HG02970 (cell line): Measurements from ENCODE around the gene SPATS1.
"Not testable (repeated sequence)": the region's sequence is repeated elsewhere in the genome, so short reads cannot be mapped to it uniquely, and the experiment has no call there.

Experiments
- ATAC-seq: cut with Tn5 transposase; IDR thresholded peaks from one replicate; pipeline ENCODE4 v1.9.1; 2021; ENCODE audit warnings: mild to moderate bottlenecking, moderate library complexity, moderate number of reproducible peaks; ENCODE audit not compliant: unreplicated experiment, low FRiP score

Gene SPATS1

GRCh38 chr6:44339763-44340625 lies 2.5 kb upstream of the SPATS1 start:
- no peak for ATAC-seq

DNA sequence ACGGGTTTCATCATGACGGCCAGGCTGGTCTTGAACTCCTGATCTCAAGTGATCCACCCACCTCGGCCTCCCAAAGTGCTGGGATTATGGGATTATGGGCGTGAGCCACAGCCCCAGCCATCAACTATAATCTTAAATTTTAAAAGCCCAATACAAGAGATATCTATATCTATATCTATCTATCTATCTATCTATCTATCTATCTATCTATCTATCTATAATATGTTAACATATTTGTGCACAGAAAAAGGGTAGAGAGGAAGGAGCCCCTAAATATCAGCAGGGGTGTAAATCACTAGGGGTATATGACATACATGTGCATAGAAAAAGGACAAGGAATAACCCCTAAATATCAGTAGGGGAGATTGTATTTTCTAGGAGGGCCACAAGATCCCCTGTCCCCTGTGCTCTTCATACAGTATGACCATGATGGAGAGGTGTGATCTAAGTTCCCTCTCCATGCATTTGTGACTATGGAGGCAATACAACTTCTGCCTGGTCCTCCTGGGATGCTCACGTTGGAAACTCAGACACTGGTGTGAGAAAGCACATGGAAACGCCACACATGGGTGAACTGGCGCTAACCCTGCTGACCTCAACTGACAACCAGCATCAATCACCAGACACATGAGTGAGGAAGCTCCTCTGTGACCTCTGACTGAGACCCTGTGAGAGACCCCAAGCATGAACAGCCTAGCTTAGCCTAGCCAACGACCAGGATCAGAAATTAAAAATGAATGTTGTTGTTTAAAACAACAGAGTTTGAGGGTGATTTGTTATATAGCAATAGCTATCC lies 1.2 kb upstream of the SPATS1 start:
- no peak for ATAC-seq

DNA sequence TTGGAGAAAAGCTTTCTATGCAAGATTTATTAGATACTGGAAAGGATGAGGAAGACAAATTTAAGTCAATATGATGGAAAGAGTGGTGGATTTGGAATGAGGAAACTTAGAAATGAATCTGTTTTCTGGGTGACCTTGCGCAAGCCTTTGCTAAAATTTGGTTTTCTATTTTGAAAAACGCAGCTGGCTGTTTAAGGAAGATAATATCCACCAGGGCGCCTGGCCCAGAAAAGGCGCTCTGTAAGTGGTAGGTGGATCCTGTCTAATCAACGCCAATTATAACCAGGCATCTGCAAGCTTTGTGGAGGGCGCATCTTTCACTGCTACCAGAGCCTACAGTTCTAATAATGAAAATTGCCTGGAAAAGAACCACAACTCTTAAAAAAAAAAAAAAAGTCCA lies 398 bp upstream of the SPATS1 start:
- no peak for ATAC-seq

GRCh38 chr6:44346818-44347217 lies 4.4 kb downstream of the SPATS1 start:
- ATAC-seq, result not testable (repeated sequence)

- no peak for ATAC-seq
These were observed 7.6 kb downstream of the SPATS1 start for GRCh38 chr6:44349904-44350649.

DNA sequence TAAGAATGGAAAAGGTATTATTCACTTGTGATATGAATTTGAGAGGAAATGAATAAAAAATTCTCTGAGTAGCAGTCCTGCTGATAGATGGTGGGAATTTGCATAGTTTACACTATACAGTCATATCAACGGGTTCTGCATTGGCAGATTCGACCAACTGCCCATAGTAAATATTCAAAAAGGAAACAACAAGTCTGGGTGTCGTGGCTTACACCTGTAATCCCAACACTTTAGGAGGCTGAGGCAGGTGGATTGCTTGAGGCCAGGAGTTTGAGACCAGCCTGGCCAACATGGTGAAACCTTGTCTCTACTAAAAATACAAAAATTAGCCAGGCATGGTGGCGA lies 8.2 kb downstream of the SPATS1 start:
- ATAC-seq, result not testable (repeated sequence)

DNA sequence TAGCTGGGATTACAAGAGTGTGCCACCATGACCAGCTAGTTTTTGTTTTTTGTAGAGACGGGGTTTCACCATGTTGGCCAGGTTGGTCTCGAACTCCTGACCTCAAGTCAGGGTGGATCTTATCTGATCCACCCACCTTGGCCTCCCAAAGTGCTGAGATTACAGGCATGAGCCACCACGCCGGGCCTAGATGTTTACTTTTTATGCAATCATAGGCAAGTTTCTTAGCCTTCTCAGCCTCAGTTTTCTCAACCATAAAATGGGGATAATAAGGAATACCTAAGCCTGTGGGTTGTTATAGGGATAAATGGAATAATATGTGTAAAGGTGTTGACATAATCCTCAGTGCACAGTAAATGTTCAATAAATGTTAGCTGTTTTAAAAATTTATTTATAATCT lies 9.8 kb downstream of the SPATS1 start:
- ATAC-seq, result no peak

GRCh38 chr6:44353336-44353735 lies 10.9 kb downstream of the SPATS1 start:
- no peak for ATAC-seq

DNA sequence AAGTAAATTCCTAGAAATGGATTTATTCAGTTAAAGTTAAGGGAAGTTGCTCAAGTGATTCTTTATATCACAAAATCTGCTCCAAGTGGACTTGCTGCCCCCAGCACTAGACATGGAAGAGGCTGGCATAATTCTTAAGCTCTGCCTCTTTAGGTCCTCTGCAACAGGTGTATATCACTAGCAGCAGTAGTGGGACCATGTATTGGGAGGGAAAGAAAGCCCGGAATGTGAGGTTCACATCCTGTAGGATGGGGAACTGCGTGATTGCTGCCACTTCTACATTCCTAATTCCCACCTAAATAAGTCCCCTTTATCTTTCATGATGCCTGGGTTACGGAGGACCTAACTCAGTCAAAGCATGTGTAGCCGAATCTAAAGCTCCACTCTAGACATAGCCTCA lies 13.2 kb downstream of the SPATS1 start:
- ATAC-seq, result no peak

- ATAC-seq, result no peak
These were observed 14.0 kb downstream of the SPATS1 start for GRCh38 chr6:44356487-44356886.

GRCh38 chr6:44359973-44360372 lies 17.5 kb downstream of the SPATS1 start:
- no peak for ATAC-seq

DNA sequence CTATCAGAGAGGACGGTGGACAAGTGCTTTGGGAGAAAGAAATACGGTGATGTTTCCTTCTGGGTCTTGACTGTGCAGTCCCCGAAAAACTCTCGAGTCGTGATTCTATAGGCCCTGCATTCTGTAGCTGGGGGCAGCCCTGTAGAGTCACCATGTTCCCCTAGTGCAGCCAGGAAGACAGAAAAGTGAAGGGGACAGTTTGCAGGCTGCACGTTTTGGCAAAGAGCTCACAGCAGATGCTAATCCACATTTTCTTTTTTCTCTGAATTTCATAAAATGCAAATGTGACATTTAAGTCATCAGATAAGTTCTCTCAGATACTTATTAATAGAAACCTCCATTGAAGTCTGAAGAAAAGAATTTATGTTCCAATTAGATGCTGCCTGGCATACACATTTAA lies 19.5 kb downstream of the SPATS1 start:
- ATAC-seq, result no peak

- ATAC-seq, result no peak
These were observed 21.0 kb downstream of the SPATS1 start for GRCh38 chr6:44363377-44363926.

GRCh38 chr6:44366781-44367180 lies 24.3 kb downstream of the SPATS1 start:
- no peak for ATAC-seq

DNA sequence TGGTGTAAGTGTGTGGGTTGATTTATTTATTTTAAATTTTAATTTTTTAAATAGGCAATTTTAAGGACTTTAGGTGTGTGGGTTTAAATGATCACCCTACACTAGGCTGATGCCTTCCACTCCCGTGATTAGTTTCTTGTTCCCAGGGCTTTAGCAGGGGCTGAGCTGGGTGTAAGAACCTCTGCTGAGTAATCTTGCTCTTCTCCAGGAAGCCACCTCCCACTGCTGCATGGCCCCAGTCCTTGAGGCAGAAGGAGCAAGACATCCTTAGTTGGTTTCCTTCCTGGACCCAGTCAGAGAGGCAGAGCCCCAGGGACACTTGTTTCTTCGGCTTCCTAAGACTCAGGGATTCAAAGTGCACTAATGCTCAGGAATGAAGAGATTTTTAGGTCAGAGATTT lies 25.2 kb downstream of the SPATS1 start:
- ATAC-seq, result no peak

- no peak for ATAC-seq
These were observed 30.6 kb downstream of the SPATS1 start for GRCh38 chr6:44373051-44373450.

- ATAC-seq, result no peak
These were observed 31.3 kb downstream of the SPATS1 start for GRCh38 chr6:44373787-44374186.

GRCh38 chr6:44375071-44375470 lies 32.6 kb downstream of the SPATS1 start:
- no peak for ATAC-seq

DNA sequence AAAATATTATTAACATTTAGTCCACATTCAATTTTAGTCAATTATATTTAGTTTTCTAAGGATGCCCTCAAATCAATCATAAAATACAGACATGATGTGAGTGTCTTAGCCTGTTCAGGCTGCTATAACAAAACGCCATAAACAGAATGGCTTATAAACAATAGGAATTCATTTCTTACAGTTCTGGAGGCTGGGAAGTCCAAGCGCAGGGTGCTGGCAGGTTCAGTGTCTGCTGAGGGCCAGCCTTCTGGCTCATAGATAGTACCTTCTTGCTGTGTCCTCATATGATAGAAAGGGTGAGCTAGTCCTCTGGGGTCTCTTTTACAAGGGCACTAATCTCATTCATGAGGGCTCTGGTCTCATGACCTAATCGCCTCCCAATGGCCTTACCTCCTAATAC lies 35.0 kb downstream of the SPATS1 start:
- no peak for ATAC-seq

GRCh38 chr6:44377971-44378370 lies 35.5 kb downstream of the SPATS1 start:
- ATAC-seq, result no peak

DNA sequence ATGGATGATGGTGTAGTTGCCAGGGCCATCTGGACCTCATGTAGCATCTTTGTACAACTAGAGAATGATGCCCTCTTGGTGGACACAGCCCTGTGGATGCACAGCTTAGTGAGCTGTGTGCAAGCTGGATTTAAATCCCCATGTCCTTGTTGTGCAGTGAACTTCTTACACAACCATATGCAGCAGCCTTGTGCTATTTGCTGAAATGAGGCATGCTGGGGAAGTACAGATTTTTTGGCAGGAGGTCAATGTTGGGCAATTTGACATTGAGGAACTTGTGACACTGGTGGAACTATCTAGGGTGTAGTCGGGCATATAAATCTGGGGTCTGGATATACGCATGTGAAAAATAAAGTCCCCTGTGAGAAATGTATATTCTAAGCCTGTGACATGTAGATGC lies 39.3 kb downstream of the SPATS1 start:
- ATAC-seq, result no peak
